ENCODE measurements around the gene HK2. TPM values are rescaled to one million over a fixed set of nuclear protein-coding genes. Genes with fewer than 3 reads are reported as not detected.
"Not testable (repeated sequence)": the region's sequence is repeated elsewhere in the genome, so short reads cannot be mapped to it uniquely, and the experiment has no call there.

HK2 gene
- total and polyA plus RNA-seq, 12 donors = 3.4 to 43.4 (median 13.1) TPM

DNA sequence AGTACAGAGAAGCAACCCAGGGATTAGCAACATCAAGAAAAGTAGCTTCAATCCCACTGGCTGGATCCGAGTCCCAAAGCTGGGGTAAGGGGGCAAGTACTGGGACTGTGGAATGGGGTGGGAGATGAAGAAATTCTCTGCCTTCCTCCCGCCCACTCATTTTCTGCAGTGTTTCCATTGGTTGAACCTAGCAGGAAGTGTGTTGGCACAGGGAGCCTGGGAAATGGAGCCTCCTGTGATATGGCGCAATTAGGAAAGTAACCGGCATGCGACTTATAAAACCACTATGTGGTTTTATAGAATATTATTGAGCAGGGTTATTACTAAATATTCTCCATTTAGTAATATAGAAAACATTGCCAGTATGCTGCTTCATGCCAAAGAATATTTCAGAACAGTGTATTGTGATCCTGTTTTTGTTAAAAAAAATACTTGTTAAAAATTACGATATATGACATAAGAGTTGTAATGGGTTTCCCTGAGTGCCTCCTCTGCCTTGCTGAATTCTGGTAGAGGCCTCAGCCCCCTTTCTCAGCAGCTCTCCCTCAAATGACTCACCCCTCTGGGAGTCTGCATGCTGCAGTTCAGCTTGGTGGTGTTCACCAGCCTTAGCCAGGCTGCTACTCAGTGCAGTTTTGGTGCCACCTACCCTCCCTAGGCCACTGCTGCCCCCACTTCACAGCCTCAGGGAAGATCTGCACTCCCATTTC is 60.5 kb downstream of the HK2 start:
- Histone ChIP-seq H3K4me1 (peaks cover 0 to 9% (median 0%) of the 10 kb centered on the region in 9 donors), H3K4me3 (no peak overlapping the region), H3K9me3 (no peaks in the 10 kb centered on the region), H3K36me3 (peaks cover 0 to 37% (median 0%) of the 10 kb centered on the region in 9 donors), H3K27ac (peak overlapping the region in 1 of 10 donors; percentile 31), H3K27me3 (no peaks in the 10 kb centered on the region)
- DNase-seq (no peak), ATAC-seq (no peak)
- 85 to 92% methylated on average over 6 of the region's 6 CpGs for WGBS, 2 donors
- intact Hi-C loops (cut with DNase I) = no loop called here
- TF ChIP-seq, protein P1, sequence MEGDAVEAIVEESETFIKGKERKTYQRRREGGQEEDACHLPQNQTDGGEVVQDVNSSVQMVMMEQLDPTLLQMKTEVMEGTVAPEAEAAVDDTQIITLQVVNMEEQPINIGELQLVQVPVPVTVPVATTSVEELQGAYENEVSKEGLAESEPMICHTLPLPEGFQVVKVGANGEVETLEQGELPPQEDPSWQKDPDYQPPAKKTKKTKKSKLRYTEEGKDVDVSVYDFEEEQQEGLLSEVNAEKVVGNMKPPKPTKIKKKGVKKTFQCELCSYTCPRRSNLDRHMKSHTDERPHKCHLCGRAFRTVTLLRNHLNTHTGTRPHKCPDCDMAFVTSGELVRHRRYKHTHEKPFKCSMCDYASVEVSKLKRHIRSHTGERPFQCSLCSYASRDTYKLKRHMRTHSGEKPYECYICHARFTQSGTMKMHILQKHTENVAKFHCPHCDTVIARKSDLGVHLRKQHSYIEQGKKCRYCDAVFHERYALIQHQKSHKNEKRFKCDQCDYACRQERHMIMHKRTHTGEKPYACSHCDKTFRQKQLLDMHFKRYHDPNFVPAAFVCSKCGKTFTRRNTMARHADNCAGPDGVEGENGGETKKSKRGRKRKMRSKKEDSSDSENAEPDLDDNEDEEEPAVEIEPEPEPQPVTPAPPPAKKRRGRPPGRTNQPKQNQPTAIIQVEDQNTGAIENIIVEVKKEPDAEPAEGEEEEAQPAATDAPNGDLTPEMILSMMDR (IDR thresholded peaks at IDR 0.05) = no peak

DNA sequence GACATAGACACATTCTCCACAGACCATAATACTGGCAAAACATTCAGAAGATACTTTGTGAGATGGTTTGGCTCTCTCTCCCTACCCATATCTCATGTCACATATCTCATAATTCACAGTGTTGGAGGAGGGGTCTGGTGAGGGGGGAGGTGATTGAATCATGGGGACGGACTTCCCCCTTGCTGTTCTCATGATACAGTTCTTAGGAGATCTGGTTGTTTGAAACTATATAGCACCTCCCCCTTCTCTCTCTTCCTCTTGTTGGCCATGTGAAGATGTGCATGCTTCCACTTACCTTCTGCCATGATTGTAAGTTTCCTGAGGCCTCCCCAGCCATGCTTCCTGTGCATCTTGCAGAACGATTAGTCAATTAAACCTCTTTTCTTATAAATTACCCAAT is 61.1 kb downstream of the HK2 start:
- Histone ChIP-seq H3K27me3 (no peaks in the 10 kb centered on the region), H3K4me3 (no peak overlapping the region), H3K36me3 (peaks cover 0 to 31% (median 0%) of the 10 kb centered on the region in 9 donors), H3K4me1 (peaks cover 0 to 9% (median 0%) of the 10 kb centered on the region in 9 donors), H3K9me3 (no peaks in the 10 kb centered on the region), H3K27ac (no peak overlapping the region)
- ATAC-seq (no peak), DNase-seq (no peak)
- TF ChIP-seq, protein P1 (IDR thresholded peaks at IDR 0.05) = no peak
- 75 to 91% methylated on average over 2 of the region's 2 CpGs for WGBS, 2 donors
- intact Hi-C loops (cut with DNase I) = no loop called here

DNA sequence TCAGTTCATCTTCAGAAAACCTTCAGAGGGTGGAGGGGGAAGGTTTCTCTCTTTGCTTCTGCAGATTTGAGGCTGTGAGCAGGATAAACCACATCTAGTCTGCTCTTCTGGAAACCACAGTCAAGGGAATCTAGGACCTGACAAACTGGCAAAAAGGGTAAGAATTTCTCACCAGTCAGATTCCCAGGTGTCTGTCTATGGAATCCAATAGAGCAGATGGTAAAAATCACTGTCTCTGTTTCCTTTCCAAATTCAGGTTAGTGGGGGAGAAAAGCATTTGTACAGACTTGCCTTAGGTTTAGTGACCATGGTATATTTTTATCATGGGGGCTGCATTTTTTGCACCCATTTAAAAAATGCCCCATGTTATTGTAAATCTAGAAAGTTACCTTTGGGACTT is 62.3 kb downstream of the HK2 start:
- H3K36me3 ChIP-seq = peaks cover 0 to 19% (median 0%) of the 10 kb centered on the region in 9 donors
- DNase-seq (no peak), ATAC-seq (no peak)
- TF ChIP-seq, protein P1 (IDR thresholded peaks at IDR 0.05) = no peak
- no peak overlapping the region for H3K4me3 ChIP-seq
- no peaks in the 10 kb centered on the region for H3K27me3 ChIP-seq
- no peak overlapping the region for H3K27ac ChIP-seq
- H3K4me1 ChIP-seq = peaks cover 0 to 9% (median 0%) of the 10 kb centered on the region in 9 donors
- intact Hi-C loops (cut with DNase I) = no loop called here
- no peaks in the 10 kb centered on the region for H3K9me3 ChIP-seq

DNA sequence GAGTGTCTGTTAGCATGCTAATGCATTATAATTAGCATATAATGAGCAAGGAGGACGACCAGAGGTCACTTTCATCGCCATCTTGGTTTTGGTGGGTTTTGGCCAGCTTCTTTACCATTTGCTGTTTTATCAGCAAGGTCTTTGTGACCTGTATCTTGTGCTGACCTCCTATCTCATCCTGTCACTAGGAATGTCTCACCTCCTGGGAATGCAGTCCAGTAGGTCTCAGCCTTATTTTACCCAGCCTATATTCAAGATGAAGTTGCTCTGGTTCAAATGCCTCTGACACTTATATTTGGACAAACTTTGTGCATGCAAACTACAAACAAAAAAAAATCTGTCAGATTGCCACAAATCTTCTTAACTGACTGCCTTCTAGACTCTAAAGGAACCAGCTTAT is 66.3 kb downstream of the HK2 start:
- not testable (repeated sequence) for ATAC-seq, DNase-seq
- WGBS, 2 donors = 80% methylated on average over 2 of the region's 2 CpGs

DNA sequence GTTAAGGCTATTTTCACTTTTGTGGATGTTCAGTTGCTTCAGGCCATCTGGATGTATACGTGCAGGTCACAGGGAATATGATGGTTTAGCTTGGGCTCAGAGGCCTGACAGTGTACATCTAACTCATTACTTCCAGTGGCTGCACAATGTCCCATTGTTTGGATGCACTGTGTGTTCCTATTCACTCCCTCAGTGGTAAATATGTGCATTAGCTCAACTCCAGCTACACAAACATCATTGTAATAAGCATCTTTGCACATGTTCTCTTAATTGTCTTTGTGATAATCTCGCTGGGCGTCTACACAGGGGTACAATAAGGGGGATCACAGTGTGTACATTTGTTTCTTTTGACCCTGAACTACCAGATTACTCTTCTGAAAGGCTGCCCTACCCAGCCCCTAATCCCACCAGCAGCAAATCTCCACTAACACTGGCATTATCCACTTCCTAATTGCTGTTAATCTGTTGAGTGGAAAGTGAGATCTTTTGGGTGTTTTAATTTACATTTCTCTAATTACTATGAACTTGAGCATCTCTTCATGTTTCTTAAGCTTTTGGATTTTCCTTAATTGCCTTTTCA is 68.4 kb downstream of the HK2 start:
- H3K27ac ChIP-seq = no peak overlapping the region
- H3K36me3 ChIP-seq = no peaks in the 10 kb centered on the region
- H3K4me1 ChIP-seq = no peaks in the 10 kb centered on the region
- H3K9me3 ChIP-seq = no peaks in the 10 kb centered on the region
- DNase-seq = no peak
- TF ChIP-seq, protein P1 (IDR thresholded peaks at IDR 0.05) = no peak
- 82 to 85% methylated on average over 3 of the region's 3 CpGs for WGBS, 2 donors
- ATAC-seq = no peak
- H3K4me3 ChIP-seq = no peak overlapping the region
- peaks cover 0 to 7% (median 0%) of the 10 kb centered on the region in 7 donors for H3K27me3 ChIP-seq
- intact Hi-C loops (cut with DNase I) = no loop called here

More for the DNA sequence above, 66.3 kb downstream of the HK2 start:
- peaks cover 0 to 11% (median 0%) of the 10 kb centered on the region in 9 donors for H3K36me3 ChIP-seq
- H3K4me1 ChIP-seq; H3K27ac ChIP-seq; H3K27me3 ChIP-seq; H3K4me3 ChIP-seq; H3K9me3 ChIP-seq; intact Hi-C loops (cut with DNase I): not testable (repeated sequence)

All from heart right ventricle (tissue), 16 donors.